Right lobe of liver (tissue), 4 donors: ENCODE measurements around the gene PTBP2.

ENCODE experiments used
- POLR2A ChIP-seq: fragments of 450-650 bp; IDR thresholded peaks from one replicate; pipeline ENCODE4 v1.6.1; 2017; ENCODE audit warnings: antibody characterized with exemption, mild to moderate bottlenecking
- TF ChIP-seq, protein P1 (sequence below), 4 donors: fragments of 200-600 bp in 3 of 4; fragments of 450-650 bp in 1 of 4; IDR thresholded peaks; one replicate each; pipeline versions ENCODE4 v1.5.1 to v1.8.0; 2016 to 2022; ENCODE audit warnings: antibody characterized with exemption in 4 of 4, mild to moderate bottlenecking in 2 of 4
- donor health status: DM: no; HTN: no; CAD: no.
- donor health status: DM: no; HTN: no; CAD: no.
- donor health status: DM: no; HTN: yes; CAD: no.

DNA sequence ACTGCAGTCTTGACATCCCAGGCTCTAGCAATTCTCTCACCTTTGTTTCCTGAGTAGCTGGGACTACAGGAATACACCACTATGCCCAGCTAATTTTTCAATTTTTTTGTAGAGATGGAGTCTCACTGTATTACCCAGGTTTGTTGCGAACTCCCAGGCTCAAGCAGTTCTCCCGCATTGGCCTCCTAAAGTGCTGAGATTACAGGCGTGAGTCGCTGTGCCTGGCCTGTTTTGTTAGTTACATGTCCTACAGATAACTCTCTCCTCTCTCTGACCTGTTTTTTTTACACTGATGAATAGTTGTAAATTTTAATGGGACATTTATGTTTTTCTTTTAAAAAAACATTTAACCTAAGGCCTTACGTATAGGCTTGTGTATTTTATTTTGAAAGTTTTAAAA, 19.8 kb downstream of the PTBP2 start:
- TF ChIP-seq, protein P1, sequence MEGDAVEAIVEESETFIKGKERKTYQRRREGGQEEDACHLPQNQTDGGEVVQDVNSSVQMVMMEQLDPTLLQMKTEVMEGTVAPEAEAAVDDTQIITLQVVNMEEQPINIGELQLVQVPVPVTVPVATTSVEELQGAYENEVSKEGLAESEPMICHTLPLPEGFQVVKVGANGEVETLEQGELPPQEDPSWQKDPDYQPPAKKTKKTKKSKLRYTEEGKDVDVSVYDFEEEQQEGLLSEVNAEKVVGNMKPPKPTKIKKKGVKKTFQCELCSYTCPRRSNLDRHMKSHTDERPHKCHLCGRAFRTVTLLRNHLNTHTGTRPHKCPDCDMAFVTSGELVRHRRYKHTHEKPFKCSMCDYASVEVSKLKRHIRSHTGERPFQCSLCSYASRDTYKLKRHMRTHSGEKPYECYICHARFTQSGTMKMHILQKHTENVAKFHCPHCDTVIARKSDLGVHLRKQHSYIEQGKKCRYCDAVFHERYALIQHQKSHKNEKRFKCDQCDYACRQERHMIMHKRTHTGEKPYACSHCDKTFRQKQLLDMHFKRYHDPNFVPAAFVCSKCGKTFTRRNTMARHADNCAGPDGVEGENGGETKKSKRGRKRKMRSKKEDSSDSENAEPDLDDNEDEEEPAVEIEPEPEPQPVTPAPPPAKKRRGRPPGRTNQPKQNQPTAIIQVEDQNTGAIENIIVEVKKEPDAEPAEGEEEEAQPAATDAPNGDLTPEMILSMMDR (IDR thresholded peaks at IDR 0.05) = no peak
- TF ChIP-seq POLR2A = no peak
